Middle frontal gyrus (tissue), 1 donor: Measurements from ENCODE around the gene MAML3.

Experiments used
- DNase-seq: peaks from one replicate; pipeline ENCODE4 v3.0.0-alpha.2; 2015; ENCODE audit warnings: low spot score; ENCODE audit errors: extremely low spot score

Gene MAML3

GRCh38 chr4:139790291-139790690 is 363.7 kb downstream of the MAML3 start:
- no peak for DNase-seq

GRCh38 chr4:139789096-139789654 is 364.8 kb downstream of the MAML3 start:
- no peak for DNase-seq

GRCh38 chr4:139786494-139787354 is 367.3 kb downstream of the MAML3 start:
- no peak for DNase-seq

- DNase-seq, result no peak
Observed at GRCh38 chr4:139785356-139785755, 368.6 kb downstream of the MAML3 start.

GRCh38 chr4:139783741-139784484 is 370.1 kb downstream of the MAML3 start:
- DNase-seq, result no peak

GRCh38 chr4:139782926-139783522 is 371.0 kb downstream of the MAML3 start:
- DNase-seq, result no peak

- DNase-seq, result no peak
Observed at GRCh38 chr4:139781066-139781465, 372.9 kb downstream of the MAML3 start.

- DNase-seq, result no peak
Observed at GRCh38 chr4:139779691-139780090, 374.3 kb downstream of the MAML3 start.

- DNase-seq, result no peak
Observed at GRCh38 chr4:139777757-139778156, 376.2 kb downstream of the MAML3 start.

- DNase-seq, result no peak
Observed at GRCh38 chr4:139776235-139776634, 377.7 kb downstream of the MAML3 start.

GRCh38 chr4:139774759-139775487 is 379.1 kb downstream of the MAML3 start:
- DNase-seq, result no peak

- no peak for DNase-seq
Observed at GRCh38 chr4:139773560-139774318, 380.2 kb downstream of the MAML3 start.

GRCh38 chr4:139770361-139770760 is 383.6 kb downstream of the MAML3 start:
- DNase-seq, result no peak

GRCh38 chr4:139769364-139769763 is 384.6 kb downstream of the MAML3 start:
- no peak for DNase-seq

GRCh38 chr4:139768896-139769295 is 385.1 kb downstream of the MAML3 start:
- DNase-seq, result no peak

- DNase-seq, result no peak
Observed at GRCh38 chr4:139768366-139768765, 385.6 kb downstream of the MAML3 start.

GRCh38 chr4:139767585-139767984 is 386.4 kb downstream of the MAML3 start:
- no peak for DNase-seq

GRCh38 chr4:139767168-139767567 is 386.8 kb downstream of the MAML3 start:
- no peak for DNase-seq

- no peak for DNase-seq
Observed at GRCh38 chr4:139764686-139765310, 389.2 kb downstream of the MAML3 start.

- no peak for DNase-seq
Observed at GRCh38 chr4:139764182-139764581, 389.8 kb downstream of the MAML3 start.
